Measurements from ENCODE around the gene CELF4. TPM values are rescaled to one million over a fixed set of nuclear protein-coding genes. Genes with fewer than 3 reads are reported as not detected.
"Not testable (repeated sequence)": the region's sequence is repeated elsewhere in the genome, so short reads cannot be mapped to it uniquely, and the experiment has no call there.

The CELF4 gene
- total and polyA plus RNA-seq, 12 donors = 0.42 to 16.9 (median 3.9) TPM; not detected in 1

GRCh38 chr18:37362158-37362890, 203.3 kb downstream of the CELF4 start:
- H3K4me3 ChIP-seq = no peak overlapping the region
- DNase-seq = peak in 6 of 7 donors; percentile 26 to 68 (median 36)
- no peaks in the 10 kb centered on the region for H3K9me3 ChIP-seq (replicated peaks in 1 of 3)
- TF ChIP-seq CTCF (IDR thresholded peaks at IDR 0.05) = no peak
- TF ChIP-seq POLR2A (IDR thresholded peaks at IDR 0.05) = no peak
- no peaks in the 10 kb centered on the region for H3K36me3 ChIP-seq (replicated peaks in 1 of 2)
- intact Hi-C loops (cut with DNase I) = no loop called here
- no peaks in the 10 kb centered on the region for H3K27me3 ChIP-seq
- WGBS, 4 donors = 44 to 67% (median 53%) methylated on average over 8 to 21 of the region's 21 CpGs
- no peak overlapping the region for H3K27ac ChIP-seq
- peaks cover 10 to 13% of the 10 kb centered on the region in 2 donors for H3K4me1 ChIP-seq (replicated peaks in 1 of 2)

- DNase-seq = no peak
- Histone ChIP-seq H3K27me3 (no peaks in the 10 kb centered on the region), H3K36me3 (replicated peaks in 1 of 2) (no peaks in the 10 kb centered on the region), H3K4me3 (no peak overlapping the region), H3K27ac (no peak overlapping the region), H3K4me1 (replicated peaks in 1 of 2) (peaks cover 10 to 13% of the 10 kb centered on the region in 2 donors), H3K9me3 (replicated peaks in 1 of 3) (no peaks in the 10 kb centered on the region)
- TF ChIP-seq CTCF (IDR thresholded peaks at IDR 0.05) (no peak), POLR2A (IDR thresholded peaks at IDR 0.05) (no peak)
- intact Hi-C loops (cut with DNase I) = no loop called here
- WGBS, 4 donors = 67 to 81% (median 73%) methylated on average over 14 to 19 of the region's 19 CpGs
These were observed 204.1 kb downstream of the CELF4 start for GRCh38 chr18:37361335-37362157.

GRCh38 chr18:37358061-37358460, 207.5 kb downstream of the CELF4 start:
- H3K4me1 ChIP-seq (replicated peaks in 1 of 2); H3K36me3 ChIP-seq (replicated peaks in 1 of 2); H3K27me3 ChIP-seq; intact Hi-C loops (cut with DNase I); DNase-seq; H3K27ac ChIP-seq; H3K4me3 ChIP-seq; H3K9me3 ChIP-seq (replicated peaks in 1 of 3): not testable (repeated sequence)
- 68 to 79% (median 70%) methylated on average over 9 of the region's 9 CpGs for WGBS, 4 donors

- TF ChIP-seq POLR2A (IDR thresholded peaks at IDR 0.05) (no peak), CTCF (IDR thresholded peaks at IDR 0.05) (no peak)
- H3K27me3 ChIP-seq = no peaks in the 10 kb centered on the region
- no peaks in the 10 kb centered on the region for H3K36me3 ChIP-seq (replicated peaks in 1 of 2)
- no peak overlapping the region for H3K4me3 ChIP-seq
- H3K27ac ChIP-seq = no peak overlapping the region
- DNase-seq = peak in 1 of 7 donors; percentile 61
- no peaks in the 10 kb centered on the region for H3K4me1 ChIP-seq (replicated peaks in 1 of 2)
- intact Hi-C loops (cut with DNase I) = no loop called here
- WGBS, 4 donors = 75 to 90% (median 83%) methylated on average over 1 to 3 of the region's 3 CpGs
- H3K9me3 ChIP-seq (replicated peaks in 1 of 3) = no peaks in the 10 kb centered on the region
These were observed 209.8 kb downstream of the CELF4 start for GRCh38 chr18:37355772-37356171.
